HG03520 (cell line): ENCODE measurements around the gene KRTAP9-8.
"Not testable (repeated sequence)": the region's sequence is repeated elsewhere in the genome, so short reads cannot be mapped to it uniquely, and the experiment has no call there.

Source experiments
- ATAC-seq: cut with Tn5 transposase; IDR thresholded peaks from one replicate; pipeline ENCODE4 v1.9.1; 2021; ENCODE audit warnings: mild to moderate bottlenecking, moderate library complexity; ENCODE audit not compliant: unreplicated experiment

The KRTAP9-8 gene

DNA sequence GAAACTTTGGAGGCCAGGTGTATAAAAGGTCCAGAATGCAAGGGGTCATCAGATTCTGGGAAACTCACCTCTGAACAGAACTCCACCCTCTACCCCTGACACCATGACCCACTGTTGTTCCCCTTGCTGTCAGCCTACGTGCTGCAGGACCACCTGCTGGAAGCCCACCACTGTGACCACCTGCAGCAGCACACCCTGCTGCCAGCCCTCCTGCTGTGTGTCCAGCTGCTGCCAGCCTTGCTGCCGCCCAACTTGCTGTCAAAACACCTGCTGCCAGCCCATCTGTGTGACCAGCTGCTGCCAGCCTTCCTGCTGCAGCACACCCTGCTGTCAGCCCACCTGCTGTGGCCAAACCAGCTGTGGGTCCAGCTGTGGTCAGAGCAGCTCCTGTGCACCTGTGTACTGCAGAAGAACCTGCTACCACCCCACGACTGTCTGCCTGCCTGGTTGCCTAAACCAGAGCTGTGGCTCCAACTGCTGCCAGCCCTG, at the start of gene KRTAP9-8:
KRTAP9-8 (plus strand) TSS at position 51 of the 489 bp plus-strand sequence; CDS start at position 104, 53 bp downstream.
- ATAC-seq: not testable (repeated sequence)

- not testable (repeated sequence) for ATAC-seq
Observed at GRCh38 chr17:41189837-41190318, 47.9 kb upstream of the KRTAP9-8 start, which contains the start of gene KRTAP9-1. Gene KRTAP9-1, plus strand, starts transcription at chr17:41189887. Its CDS starts 0 bp downstream, at chr17:41189887.

DNA sequence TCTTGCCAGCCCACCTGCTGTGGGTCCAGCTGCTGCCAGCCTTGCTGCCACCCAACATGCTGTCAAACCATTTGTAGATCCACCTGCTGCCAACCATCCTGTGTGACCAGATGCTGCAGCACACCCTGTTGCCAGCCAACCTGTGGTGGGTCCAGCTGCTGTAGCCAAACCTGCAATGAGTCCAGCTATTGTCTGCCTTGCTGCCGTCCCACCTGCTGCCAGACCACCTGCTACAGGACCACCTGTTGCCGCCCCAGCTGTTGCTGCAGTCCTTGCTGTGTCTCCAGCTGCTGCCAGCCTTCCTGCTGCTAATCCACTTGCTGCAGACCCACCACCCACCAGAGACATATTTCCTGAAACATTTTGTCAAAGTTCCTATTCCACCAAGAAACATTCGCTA, 47.5 kb upstream of the KRTAP9-8 start:
- no peak for ATAC-seq

GRCh38 chr17:41196068-41196467, 41.7 kb upstream of the KRTAP9-8 start:
- no peak for ATAC-seq

DNA sequence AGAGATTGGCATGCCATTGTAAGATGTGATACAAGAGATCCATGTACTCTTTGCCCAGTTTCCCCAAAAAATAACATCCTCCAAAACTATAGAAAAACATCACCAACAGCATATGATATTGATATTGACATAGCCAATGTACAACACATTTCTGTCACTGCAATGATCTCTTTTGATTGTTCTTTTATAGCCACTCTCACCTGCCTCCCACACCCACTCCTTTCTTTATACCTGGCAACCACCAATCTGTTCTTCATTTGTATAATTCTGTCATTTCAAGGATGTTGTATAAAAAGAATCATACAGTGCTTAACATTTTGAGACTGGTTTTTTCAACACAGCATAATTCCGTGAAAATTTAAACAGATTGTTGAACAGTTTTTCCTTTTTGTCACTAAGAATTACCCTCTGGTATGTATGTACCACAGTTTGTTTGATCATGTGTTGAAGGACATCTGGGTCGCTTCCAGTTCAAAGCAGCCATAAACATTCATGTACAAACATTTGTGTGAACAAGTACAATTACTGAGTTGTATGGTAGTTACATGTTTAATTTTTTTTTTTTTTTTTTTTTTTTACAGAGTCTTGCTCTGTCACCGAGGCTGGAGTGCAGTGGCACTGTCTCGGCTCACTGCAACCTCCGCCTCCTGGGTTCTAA, 38.2 kb upstream of the KRTAP9-8 start:
- no peak for ATAC-seq

GRCh38 chr17:41211845-41212466, 25.8 kb upstream of the KRTAP9-8 start:
- no peak for ATAC-seq

DNA sequence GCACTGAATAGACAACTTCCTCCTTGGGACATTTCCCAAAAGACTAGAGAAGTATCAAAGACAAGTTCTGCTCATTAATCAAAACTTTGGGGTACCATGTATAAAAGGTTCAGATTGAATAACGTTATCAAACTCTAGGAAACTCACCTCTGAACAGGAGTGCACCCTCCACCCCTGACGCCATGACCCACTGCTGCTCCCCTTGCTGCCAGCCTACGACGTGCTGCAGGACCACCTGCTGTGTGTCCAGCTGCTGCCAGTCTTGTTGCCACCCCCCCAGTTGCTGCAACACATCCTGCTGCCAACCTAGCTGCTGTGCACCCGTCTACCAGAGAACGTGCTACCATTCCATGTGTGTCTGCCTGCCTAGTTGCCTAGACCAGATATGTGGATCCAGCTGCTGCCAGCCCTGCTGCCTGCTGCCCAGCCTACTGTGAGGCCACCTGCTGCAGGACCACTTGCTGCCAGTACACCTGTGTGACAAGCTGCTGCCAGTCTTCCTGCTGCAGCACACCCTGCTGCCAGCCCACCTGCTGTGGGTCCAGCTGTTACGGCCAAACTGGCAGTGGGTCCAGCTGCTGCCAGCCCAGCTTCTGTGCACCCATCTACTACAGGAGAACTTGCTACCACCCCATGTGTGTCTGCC, 25.2 kb upstream of the KRTAP9-8 start:
- no peak for ATAC-seq

GRCh38 chr17:41215681-41216080, 22.1 kb upstream of the KRTAP9-8 start:
- no peak for ATAC-seq

GRCh38 chr17:41223821-41224220, 14.0 kb upstream of the KRTAP9-8 start:
- no peak for ATAC-seq

- ATAC-seq: no peak
Observed at GRCh38 chr17:41226051-41226450, 11.7 kb upstream of the KRTAP9-8 start.

DNA sequence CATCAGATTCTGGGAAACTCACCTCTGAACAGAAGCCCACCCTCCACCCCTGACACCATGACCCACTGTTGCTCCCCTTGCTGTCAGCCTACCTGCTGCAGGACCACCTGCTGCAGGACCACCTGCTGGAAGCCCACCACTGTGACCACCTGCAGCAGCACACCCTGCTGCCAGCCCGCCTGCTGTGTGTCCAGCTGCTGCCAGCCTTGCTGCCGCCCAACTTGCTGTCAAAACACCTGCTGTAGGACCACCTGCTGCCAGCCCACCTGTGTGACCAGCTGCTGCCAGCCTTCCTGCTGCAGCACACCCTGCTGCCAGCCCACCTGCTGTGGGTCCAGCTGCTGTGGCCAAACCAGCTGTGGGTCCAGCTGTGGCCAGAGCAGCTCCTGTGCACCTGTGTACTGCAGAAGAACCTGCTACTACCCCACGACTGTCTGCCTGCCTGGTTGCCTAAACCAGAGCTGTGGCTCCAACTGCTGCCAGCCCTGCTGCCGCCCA, 11.2 kb upstream of the KRTAP9-8 start, which contains the start of gene KRTAP9-2:
KRTAP9-2 (plus strand) TSS at position 51 of the 498 bp plus-strand sequence; CDS start at position 58, 7 bp downstream.
- ATAC-seq: not testable (repeated sequence)

DNA sequence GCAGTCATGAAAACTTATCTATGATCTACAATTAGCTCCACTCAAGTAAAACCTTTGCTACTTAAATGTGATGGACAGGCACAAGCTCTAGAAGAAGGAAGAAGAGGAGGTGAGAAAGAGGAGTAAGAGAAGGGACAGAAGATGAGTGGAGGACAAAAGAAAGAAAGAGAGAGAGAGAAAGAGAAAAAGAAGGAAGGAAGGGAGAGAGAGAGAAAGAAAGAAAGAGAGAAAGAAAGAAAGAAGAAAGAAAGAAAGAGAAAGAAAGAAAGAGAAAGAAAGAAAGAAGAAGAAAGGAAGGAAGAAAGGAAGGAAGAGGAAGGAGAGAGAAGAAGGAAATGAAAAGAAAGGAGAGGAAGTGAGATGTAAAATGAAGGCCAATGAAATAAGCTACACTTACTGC, 7.7 kb upstream of the KRTAP9-8 start:
- no peak for ATAC-seq

DNA sequence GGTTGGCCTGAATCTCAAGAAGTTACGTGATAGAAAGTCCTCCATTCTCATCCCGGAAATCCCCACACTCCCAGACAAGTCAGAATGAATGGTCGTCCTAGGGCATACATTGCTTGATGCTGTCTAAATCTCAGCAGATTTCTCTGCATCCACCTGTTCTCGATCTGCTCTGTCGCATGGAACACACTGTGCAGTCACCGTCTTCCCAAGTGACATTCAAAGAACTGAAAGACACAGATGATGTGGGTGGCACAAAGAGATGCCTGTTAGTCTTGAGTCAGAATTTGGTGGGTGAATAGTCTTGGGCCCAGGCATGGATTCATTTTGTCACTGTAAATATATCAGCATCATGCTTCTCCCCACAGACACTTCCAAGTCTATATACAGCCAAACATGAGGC, 6.1 kb upstream of the KRTAP9-8 start:
- ATAC-seq: no peak

GRCh38 chr17:41232399-41233105, 5.2 kb upstream of the KRTAP9-8 start, which contains the start of gene KRTAP9-3:
Gene KRTAP9-3, plus strand, starts transcription at chr17:41232449. Its CDS starts 53 bp downstream, at chr17:41232502.
- not testable (repeated sequence) for ATAC-seq

DNA sequence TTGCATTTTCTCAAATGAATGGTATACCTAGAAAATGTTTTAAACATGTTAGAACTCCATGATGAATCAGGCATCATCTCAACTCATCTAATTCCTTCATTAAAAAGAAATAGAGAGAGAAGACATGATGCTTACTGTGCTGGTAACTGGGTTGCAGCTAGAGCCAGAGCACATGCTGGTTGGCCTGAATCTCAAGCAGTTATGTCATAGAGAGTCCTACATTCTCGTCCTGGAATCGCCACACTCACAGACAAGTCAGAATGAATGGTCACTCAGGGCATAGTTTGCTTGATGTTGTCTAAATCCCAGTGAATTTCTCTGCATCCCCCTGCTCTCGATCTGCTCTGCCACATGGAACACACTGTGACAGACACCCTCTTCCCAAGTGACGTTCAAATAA, 683 bp upstream of the KRTAP9-8 start:
- ATAC-seq: not testable (repeated sequence)

- ATAC-seq: not testable (repeated sequence)
Observed at GRCh38 chr17:41246995-41247787, 9.4 kb downstream of the KRTAP9-8 start.

- not testable (repeated sequence) for ATAC-seq
Observed at GRCh38 chr17:41249637-41250240, 11.9 kb downstream of the KRTAP9-8 start, which contains the start of gene KRTAP9-4. Gene KRTAP9-4, plus strand, starts transcription at chr17:41249687. Its CDS starts 34 bp downstream, at chr17:41249721.

- ATAC-seq: no peak
Observed at GRCh38 chr17:41251261-41251660, 13.5 kb downstream of the KRTAP9-8 start.

DNA sequence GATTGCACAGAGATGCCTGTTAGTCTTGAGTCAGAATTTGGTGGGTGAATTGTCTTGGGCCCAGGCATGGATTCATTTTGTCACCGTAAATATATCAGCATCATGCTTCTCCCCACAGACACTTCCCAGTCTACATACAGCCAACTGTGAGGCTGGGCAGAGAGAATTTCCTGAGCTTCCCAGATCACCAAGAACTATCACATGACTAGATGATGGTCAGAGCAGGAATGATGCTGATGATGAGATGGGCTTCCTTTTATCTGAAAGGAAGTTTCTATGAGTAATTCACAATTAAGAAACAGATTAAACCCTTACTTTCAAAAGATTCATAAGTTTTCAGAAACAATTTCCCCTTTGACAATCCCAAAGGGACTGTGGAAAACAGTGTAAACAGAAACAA, 17.1 kb downstream of the KRTAP9-8 start:
- no peak for ATAC-seq
